ENCODE results near the gene RHOXF1. TPM values are rescaled to one million over a fixed set of nuclear protein-coding genes. Genes with fewer than 3 reads are reported as not detected.
"Not testable (repeated sequence)": the region's sequence is repeated elsewhere in the genome, so short reads cannot be mapped to it uniquely, and the experiment has no call there.

The RHOXF1 gene, protein sequence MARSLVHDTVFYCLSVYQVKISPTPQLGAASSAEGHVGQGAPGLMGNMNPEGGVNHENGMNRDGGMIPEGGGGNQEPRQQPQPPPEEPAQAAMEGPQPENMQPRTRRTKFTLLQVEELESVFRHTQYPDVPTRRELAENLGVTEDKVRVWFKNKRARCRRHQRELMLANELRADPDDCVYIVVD
- not detected in 2 replicates for total RNA-seq (2012; rRNA removed)

DNA sequence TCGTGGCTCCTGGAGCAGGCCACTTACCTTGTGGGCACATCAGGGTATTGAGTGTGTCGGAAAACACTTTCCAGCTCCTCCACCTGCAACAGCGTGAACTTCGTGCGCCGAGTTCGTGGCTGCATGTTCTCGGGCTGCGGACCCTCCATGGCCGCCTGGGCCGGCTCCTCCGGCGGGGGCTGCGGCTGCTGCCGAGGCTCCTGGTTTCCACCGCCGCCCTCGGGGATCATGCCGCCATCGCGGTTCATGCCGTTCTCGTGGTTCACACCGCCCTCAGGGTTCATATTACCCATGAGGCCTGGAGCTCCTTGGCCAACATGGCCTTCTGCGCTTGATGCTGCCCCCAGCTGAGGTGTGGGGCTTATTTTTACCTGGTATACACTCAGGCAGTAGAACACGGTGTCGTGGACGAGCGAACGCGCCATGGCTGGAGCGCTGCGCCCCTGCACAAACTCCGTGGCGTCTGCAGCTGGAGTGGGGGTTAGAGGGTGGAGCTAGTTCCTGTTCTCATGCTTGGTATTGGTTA, at the start of gene RHOXF1:
RHOXF1 (minus strand) TSS at position 476 of the 526 bp plus-strand sequence; CDS start at position 425, 51 bp downstream.
- Histone ChIP-seq H3K4me1 (ENCODE audit: control insufficient read depth, insufficient read depth, low read length) (peaks cover 3% of the 10 kb centered on the region), H3K4me2 (ENCODE audit: low read length) (no peak within 1 kb of the TSS), H3K4me3 (ENCODE audit: low read length) (no peak within 1 kb of the TSS), H3K9me3 (replicated peaks; ENCODE audit: low read length) (no peaks in the 10 kb centered on the region), H3K36me3 (ENCODE audit: insufficient read depth, low read length) (no peaks in the 10 kb centered on the region), H3K9ac (ENCODE audit: low read depth, low read length) (no peak within 1 kb of the TSS), H3K27me3 (ENCODE audit: control insufficient read depth, insufficient read depth, low read length) (peaks cover 3% of the 10 kb centered on the region)

DNA sequence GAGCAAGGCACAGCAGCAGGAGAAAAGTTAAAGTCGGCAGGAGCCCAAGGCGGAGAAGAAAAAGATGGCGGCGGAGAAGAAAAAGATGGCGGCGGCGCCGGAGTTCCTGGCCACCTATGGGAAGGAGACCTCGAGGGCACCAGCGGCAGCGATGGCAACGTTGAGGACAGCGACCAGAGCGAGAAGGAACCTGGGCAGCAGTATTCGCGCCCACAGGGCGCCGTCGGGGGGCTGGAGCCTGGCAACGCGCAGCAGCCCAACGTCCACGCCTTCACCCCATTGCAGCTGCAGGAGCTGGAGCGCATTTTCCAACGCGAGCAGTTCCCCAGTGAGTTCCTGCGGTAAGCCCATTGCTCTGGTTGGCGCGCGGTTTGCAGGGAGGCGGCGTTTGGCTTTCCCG, 43.4 kb upstream of the RHOXF1 start:
- H3K27me3 ChIP-seq (ENCODE audit: control insufficient read depth, insufficient read depth, low read length); H3K4me1 ChIP-seq (ENCODE audit: control insufficient read depth, insufficient read depth, low read length); H3K9me3 ChIP-seq (replicated peaks; ENCODE audit: low read length); H3K36me3 ChIP-seq (ENCODE audit: insufficient read depth, low read length); H3K4me3 ChIP-seq (ENCODE audit: low read length); H3K9ac ChIP-seq (ENCODE audit: low read depth, low read length); H3K4me2 ChIP-seq (ENCODE audit: low read length): not testable (repeated sequence)

- H3K4me2 ChIP-seq (ENCODE audit: low read length); H3K27me3 ChIP-seq (ENCODE audit: control insufficient read depth, insufficient read depth, low read length); H3K9ac ChIP-seq (ENCODE audit: low read depth, low read length); H3K36me3 ChIP-seq (ENCODE audit: insufficient read depth, low read length); H3K4me3 ChIP-seq (ENCODE audit: low read length); H3K9me3 ChIP-seq (replicated peaks; ENCODE audit: low read length); H3K4me1 ChIP-seq (ENCODE audit: control insufficient read depth, insufficient read depth, low read length): not testable (repeated sequence)
These were observed 42.6 kb upstream of the RHOXF1 start, which contains the start of gene RHOXF2 for GRCh38 chrX:120158313-120158712. Gene RHOXF2, plus strand, starts transcription at chrX:120158613. Its CDS starts 138 bp downstream, at chrX:120158751.

GRCh38 chrX:120150109-120150744, 34.5 kb upstream of the RHOXF1 start:
- H3K9me3 ChIP-seq (replicated peaks; ENCODE audit: low read length); H3K4me3 ChIP-seq (ENCODE audit: low read length); H3K27me3 ChIP-seq (ENCODE audit: control insufficient read depth, insufficient read depth, low read length); H3K9ac ChIP-seq (ENCODE audit: low read depth, low read length); H3K36me3 ChIP-seq (ENCODE audit: insufficient read depth, low read length); H3K4me2 ChIP-seq (ENCODE audit: low read length); H3K4me1 ChIP-seq (ENCODE audit: control insufficient read depth, insufficient read depth, low read length): not testable (repeated sequence)

DNA sequence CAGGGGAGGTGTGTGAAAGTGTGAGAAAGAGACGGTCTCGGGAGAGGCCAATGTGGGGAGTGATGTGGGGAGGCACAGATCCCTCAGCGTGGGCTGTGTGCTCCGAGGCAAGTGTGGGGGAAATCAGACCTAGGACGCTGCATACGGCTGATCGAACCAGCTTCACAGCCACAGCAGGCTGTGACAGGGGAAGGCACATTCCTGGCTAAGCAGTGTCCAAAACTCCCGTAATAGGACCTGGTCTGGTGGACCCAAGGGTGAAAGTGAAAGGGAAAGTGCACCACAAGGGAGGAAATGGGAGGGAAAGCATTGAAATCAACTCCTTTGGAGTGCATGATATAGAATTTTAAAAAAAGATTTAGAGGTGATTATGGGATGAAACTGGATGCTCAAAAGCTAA, 31.8 kb upstream of the RHOXF1 start:
- H3K9ac ChIP-seq (ENCODE audit: low read depth, low read length) = no peak overlapping the region
- H3K4me2 ChIP-seq (ENCODE audit: low read length) = no peak overlapping the region

GRCh38 chrX:120146323-120146722, 30.6 kb upstream of the RHOXF1 start:
- not testable (repeated sequence) for H3K4me2 ChIP-seq (ENCODE audit: low read length); H3K9ac ChIP-seq (ENCODE audit: low read depth, low read length); H3K36me3 ChIP-seq (ENCODE audit: insufficient read depth, low read length); H3K4me1 ChIP-seq (ENCODE audit: control insufficient read depth, insufficient read depth, low read length); H3K4me3 ChIP-seq (ENCODE audit: low read length); H3K9me3 ChIP-seq (replicated peaks; ENCODE audit: low read length)
- peaks cover 12% of the 10 kb centered on the region for H3K27me3 ChIP-seq (ENCODE audit: control insufficient read depth, insufficient read depth, low read length)

More for the DNA sequence above, 31.8 kb upstream of the RHOXF1 start:
- Histone ChIP-seq H3K36me3 (ENCODE audit: insufficient read depth, low read length) (no peaks in the 10 kb centered on the region), H3K4me3 (ENCODE audit: low read length) (no peak overlapping the region), H3K27me3 (ENCODE audit: control insufficient read depth, insufficient read depth, low read length) (peaks cover 12% of the 10 kb centered on the region), H3K4me1 (ENCODE audit: control insufficient read depth, insufficient read depth, low read length) (no peaks in the 10 kb centered on the region), H3K9me3 (replicated peaks; ENCODE audit: low read length) (no peaks in the 10 kb centered on the region)

DNA sequence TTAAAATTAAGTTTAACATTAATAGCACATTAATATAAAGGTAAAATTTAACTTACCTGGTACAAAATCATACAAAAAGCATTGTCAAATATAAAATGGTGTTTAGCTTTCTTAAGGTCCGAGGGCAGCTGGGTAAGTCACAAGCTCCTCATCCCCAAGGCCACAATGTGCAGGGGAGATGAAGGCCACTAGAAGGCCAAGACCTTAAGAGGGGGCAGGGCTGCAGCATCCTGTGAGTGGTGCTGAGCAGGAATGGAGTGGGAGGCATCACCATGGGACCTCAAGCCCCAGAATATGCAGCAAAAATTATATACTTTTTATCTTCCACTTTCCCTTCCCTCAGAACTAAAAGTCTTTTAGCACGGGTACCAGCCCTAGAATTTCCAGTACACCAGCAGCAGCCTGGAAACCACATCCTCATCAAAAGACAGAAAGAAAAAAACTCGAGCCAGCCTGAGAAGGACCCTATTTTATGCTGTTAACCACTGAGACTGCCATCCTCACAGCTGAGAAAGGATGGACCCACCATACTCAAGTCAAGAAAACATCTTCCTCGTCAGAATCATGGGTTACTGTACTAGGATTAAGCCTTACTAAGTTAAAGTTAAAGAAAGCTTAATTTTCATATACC, 29.7 kb upstream of the RHOXF1 start:
- Histone ChIP-seq H3K9me3 (replicated peaks; ENCODE audit: low read length) (no peaks in the 10 kb centered on the region), H3K27me3 (ENCODE audit: control insufficient read depth, insufficient read depth, low read length) (peaks cover 12% of the 10 kb centered on the region), H3K36me3 (ENCODE audit: insufficient read depth, low read length) (no peaks in the 10 kb centered on the region), H3K4me2 (ENCODE audit: low read length) (no peak overlapping the region), H3K4me3 (ENCODE audit: low read length) (no peak overlapping the region), H3K9ac (ENCODE audit: low read depth, low read length) (no peak overlapping the region), H3K4me1 (ENCODE audit: control insufficient read depth, insufficient read depth, low read length) (no peaks in the 10 kb centered on the region)

DNA sequence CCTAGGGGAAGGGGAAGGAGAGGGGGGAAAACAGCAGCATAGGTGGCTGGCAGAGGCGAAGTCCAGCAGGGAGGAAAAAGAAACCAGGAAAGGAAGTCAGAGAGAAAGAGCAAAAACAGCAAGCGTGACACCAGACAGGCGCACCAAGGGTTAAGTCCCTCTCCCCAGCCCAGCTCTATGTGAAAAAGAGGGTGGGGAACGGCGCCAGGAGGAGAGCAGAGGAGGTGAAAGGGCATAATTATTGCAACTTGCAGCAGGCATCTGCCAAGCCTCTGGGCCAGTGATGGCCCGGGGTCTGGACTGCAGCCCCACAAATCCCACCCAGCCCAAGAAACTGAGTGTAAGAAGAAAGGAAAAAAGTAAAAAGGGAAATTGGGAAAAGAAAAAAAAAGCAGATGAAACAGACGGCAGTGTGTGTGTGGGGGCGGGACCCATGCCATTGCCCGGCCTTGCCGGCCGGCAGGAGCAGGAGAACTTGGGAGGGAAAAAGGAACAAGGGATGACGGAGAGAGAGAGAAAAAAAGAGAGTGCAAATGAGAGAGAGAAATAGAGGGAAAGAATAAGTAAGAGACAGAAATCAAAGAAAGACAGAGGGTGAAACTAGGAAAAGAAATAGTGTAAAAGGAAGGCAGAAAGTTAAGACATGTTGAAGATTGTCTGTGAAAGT, 28.6 kb upstream of the RHOXF1 start:
- Histone ChIP-seq H3K9ac (ENCODE audit: low read depth, low read length) (no peak overlapping the region), H3K9me3 (replicated peaks; ENCODE audit: low read length) (no peaks in the 10 kb centered on the region), H3K4me3 (ENCODE audit: low read length) (no peak overlapping the region), H3K36me3 (ENCODE audit: insufficient read depth, low read length) (no peaks in the 10 kb centered on the region), H3K4me1 (ENCODE audit: control insufficient read depth, insufficient read depth, low read length) (no peaks in the 10 kb centered on the region), H3K4me2 (ENCODE audit: low read length) (no peak overlapping the region), H3K27me3 (ENCODE audit: control insufficient read depth, insufficient read depth, low read length) (peaks cover 15% of the 10 kb centered on the region)

DNA sequence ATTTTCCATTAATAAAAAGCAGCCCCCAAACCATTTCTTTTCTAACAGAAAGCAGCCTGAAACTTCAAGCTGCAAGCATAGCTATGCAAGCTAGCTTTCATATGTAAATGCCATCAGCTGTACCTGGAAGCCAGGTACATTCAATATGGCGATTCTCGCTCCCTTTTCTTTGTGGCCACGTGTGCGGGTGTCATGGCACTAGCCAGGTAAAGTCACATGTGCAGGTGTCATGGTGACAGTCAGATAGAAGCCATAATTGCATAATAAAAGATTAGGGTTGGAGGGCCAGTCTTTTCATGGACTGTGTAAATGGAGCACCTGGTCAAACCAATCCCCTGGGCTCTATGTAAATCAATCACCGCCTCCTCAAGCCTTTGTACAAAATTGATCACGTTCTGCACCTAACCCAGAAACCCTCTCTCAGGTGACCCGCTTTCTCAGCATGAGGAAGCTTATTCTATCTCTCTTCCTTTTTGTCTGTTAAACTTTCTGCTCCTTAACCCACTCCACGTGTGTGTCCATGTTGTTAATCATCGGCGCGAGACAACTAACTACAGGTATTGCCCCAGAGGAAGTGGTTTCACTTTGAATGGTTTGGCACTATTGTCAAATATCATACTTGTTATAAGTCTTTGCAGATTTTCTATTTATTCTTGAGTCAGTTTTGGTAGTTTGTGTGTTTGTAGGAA, 24.7 kb upstream of the RHOXF1 start:
- H3K36me3 ChIP-seq (ENCODE audit: insufficient read depth, low read length) = no peaks in the 10 kb centered on the region
- H3K4me2 ChIP-seq (ENCODE audit: low read length) = no peak overlapping the region
- H3K9ac ChIP-seq (ENCODE audit: low read depth, low read length) = no peak overlapping the region
- H3K4me3 ChIP-seq (ENCODE audit: low read length) = no peak overlapping the region
- peaks cover 15% of the 10 kb centered on the region for H3K27me3 ChIP-seq (ENCODE audit: control insufficient read depth, insufficient read depth, low read length)
- no peaks in the 10 kb centered on the region for H3K4me1 ChIP-seq (ENCODE audit: control insufficient read depth, insufficient read depth, low read length)
- H3K9me3 ChIP-seq (replicated peaks; ENCODE audit: low read length) = no peaks in the 10 kb centered on the region

- no peak overlapping the region for H3K4me3 ChIP-seq (ENCODE audit: low read length)
These were observed 21.7 kb upstream of the RHOXF1 start for GRCh38 chrX:120137439-120137838.

DNA sequence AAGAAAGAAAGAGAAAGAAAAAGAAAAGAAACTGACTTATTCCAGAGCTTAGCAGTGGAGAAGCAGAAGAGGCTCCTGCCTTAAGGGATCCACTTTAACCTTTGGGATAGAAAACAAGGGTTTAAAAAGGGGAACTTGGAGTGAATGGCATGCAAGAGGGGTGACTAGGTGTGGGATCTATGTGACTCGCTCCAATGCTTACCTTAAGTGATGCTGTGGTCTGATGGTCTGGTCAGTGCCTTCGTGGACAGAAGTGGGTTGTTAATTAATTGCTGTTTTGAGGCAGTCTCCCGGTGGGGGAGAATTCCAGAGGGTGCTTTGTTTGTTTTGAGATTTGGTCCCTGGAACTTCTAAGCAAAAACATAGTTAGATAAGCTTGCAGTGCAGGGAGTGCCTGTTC, 21.1 kb upstream of the RHOXF1 start:
- Histone ChIP-seq H3K27me3 (ENCODE audit: control insufficient read depth, insufficient read depth, low read length) (peaks cover 3% of the 10 kb centered on the region), H3K4me1 (ENCODE audit: control insufficient read depth, insufficient read depth, low read length) (no peaks in the 10 kb centered on the region), H3K9ac (ENCODE audit: low read depth, low read length) (no peak overlapping the region), H3K36me3 (ENCODE audit: insufficient read depth, low read length) (no peaks in the 10 kb centered on the region), H3K4me2 (ENCODE audit: low read length) (no peak overlapping the region), H3K9me3 (replicated peaks; ENCODE audit: low read length) (no peaks in the 10 kb centered on the region), H3K4me3 (ENCODE audit: low read length) (no peak overlapping the region)

More at GRCh38 chrX:120137439-120137838, 21.7 kb upstream of the RHOXF1 start:
- Histone ChIP-seq H3K36me3 (ENCODE audit: insufficient read depth, low read length) (no peaks in the 10 kb centered on the region), H3K9ac (ENCODE audit: low read depth, low read length) (no peak overlapping the region), H3K4me2 (ENCODE audit: low read length) (no peak overlapping the region), H3K4me1 (ENCODE audit: control insufficient read depth, insufficient read depth, low read length) (no peaks in the 10 kb centered on the region), H3K27me3 (ENCODE audit: control insufficient read depth, insufficient read depth, low read length) (peaks cover 3% of the 10 kb centered on the region), H3K9me3 (replicated peaks; ENCODE audit: low read length) (no peaks in the 10 kb centered on the region)

All from skeletal muscle satellite cell (primary cell).